ENCODE measurements around the gene DNAJC18. TPM values are rescaled to one million over a fixed set of nuclear protein-coding genes. Genes with fewer than 3 reads are reported as not detected.
A peak's percentile ranks its signal among the peaks of the same experiment; 100 is the strongest.

The DNAJC18 gene
- total RNA-seq, 6 experiments from 2014 or later = 0.37 to 2.9 (median 0.75) TPM

DNA sequence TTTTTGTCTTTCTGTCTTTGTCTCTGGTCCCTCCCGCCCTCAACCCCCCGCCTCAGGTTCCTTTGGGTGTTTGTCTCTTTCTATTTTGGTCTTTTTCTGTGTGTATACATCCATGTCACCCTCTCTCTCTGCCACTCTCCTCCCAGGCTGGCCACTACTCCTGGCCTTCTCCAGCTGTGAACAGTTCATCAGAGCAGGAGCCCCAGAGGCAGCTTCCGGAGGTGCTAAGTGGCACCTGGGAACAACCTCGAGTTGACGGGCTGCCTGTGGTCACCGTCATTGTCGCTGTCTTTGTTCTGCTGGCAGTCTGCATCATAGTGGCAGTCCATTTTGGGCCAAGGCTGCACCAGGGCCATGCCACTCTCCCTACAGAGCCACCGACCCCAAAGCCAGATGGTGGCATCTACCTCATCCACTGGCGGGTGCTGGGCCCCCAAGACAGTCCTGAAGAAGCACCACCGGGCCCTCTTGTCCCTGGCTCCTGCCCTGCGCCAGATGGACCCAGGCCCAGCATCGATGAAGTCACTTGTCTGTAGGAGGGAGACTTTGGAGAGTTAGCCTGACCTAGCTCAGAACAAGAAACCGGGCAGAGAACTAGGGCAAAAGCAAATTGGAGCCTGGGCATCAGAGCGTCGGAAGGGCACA lies 33.2 kb upstream of the DNAJC18 start:
- WGBS (ENCODE audit: insufficient coverage, low coverage, low lambda C conversion rate, missing lambda C conversion rate) = 71% methylated on average over 7 of the region's 15 CpGs
- Histone ChIP-seq H3K27ac (no peak overlapping the region), H3K4me1 (no peaks in the 10 kb centered on the region), H3K36me3 (no peaks in the 10 kb centered on the region), H3K9me3 (no peaks in the 10 kb centered on the region), H3K27me3 (no peaks in the 10 kb centered on the region), H3K4me3 (no peak overlapping the region)
- TF ChIP-seq POLR2A (IDR thresholded peaks at IDR 0.05) = no peak
- TF ChIP-seq, protein P1, sequence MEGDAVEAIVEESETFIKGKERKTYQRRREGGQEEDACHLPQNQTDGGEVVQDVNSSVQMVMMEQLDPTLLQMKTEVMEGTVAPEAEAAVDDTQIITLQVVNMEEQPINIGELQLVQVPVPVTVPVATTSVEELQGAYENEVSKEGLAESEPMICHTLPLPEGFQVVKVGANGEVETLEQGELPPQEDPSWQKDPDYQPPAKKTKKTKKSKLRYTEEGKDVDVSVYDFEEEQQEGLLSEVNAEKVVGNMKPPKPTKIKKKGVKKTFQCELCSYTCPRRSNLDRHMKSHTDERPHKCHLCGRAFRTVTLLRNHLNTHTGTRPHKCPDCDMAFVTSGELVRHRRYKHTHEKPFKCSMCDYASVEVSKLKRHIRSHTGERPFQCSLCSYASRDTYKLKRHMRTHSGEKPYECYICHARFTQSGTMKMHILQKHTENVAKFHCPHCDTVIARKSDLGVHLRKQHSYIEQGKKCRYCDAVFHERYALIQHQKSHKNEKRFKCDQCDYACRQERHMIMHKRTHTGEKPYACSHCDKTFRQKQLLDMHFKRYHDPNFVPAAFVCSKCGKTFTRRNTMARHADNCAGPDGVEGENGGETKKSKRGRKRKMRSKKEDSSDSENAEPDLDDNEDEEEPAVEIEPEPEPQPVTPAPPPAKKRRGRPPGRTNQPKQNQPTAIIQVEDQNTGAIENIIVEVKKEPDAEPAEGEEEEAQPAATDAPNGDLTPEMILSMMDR (IDR thresholded peaks at IDR 0.05) = no peak
- ATAC-seq = no peak
- intact Hi-C loops (cut with DNase I) = no loop called here
- no peak for DNase-seq

DNA sequence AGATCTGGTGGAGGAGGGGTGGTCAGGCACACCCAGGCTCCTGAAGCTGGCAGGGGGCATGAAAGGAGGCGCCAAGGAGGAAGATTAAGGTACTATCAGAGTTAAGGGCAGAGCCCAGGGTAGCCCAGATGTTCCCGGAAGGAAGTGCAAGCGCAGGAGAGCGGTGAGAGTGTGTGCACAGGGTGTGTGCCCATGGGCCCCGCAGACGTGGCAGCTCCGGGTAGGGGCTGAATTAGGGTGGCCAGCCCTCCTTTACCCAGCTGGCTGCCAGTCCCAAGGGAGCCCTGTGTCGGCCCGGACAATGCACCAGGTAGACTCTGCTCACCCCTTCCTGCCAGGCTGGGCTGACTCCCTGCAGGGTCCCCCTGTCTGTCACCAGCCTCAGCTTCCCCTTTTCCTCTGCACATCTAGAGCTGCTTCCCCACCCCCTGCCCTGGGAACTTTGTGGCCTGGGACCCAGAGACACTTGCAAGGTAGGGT lies 31.5 kb upstream of the DNAJC18 start, which contains the start of gene SMIM33:
Gene SMIM33 (plus strand): TSS at position 184 of the 480 bp plus-strand sequence. CDS start 118 bp downstream, at position 302.
- Histone ChIP-seq H3K36me3 (no peaks in the 10 kb centered on the region), H3K4me3 (no peak within 1 kb of the TSS), H3K4me1 (no peaks in the 10 kb centered on the region), H3K9me3 (no peaks in the 10 kb centered on the region), H3K27ac (no peak within 1 kb of the TSS), H3K27me3 (no peaks in the 10 kb centered on the region)
- intact Hi-C loops (cut with DNase I) = no loop called here
- TF ChIP-seq, protein P1 (IDR thresholded peaks at IDR 0.05) = no peak
- TF ChIP-seq POLR2A (IDR thresholded peaks at IDR 0.05) = no peak
- peak; percentile 16 to 41 (median 27) for ATAC-seq
- WGBS (ENCODE audit: insufficient coverage, low coverage, low lambda C conversion rate, missing lambda C conversion rate) = 50% methylated on average over 1 of the region's 9 CpGs
- no peak for DNase-seq

DNA sequence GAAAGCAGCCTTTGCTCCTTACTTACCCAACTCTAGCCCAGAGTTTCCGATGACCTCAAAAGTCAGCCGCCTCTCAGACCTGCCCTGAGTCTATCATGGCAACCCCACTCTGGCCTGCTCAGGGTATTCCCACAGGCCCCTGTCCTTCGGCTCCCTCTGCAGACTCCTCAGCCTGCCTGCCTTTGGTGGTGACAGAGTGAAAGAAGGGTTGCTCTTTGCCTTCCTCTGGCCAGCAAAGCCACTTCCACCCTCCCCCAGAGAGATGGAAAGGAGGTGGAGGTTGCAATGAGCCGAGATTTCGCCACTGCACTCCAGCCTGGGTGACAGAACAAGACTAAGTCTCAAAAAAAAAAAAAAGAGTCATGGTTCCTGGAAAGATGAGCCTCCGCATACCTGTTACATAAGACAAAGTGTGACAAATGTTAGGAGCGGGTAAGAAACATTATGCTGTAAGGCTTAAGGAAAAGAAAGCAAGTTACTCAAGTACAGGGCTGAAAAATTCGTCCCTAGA lies 29.2 kb upstream of the DNAJC18 start:
- no peak overlapping the region for H3K4me3 ChIP-seq
- ATAC-seq = no peak
- H3K27me3 ChIP-seq = no peaks in the 10 kb centered on the region
- intact Hi-C loops (cut with DNase I) = no loop called here
- H3K9me3 ChIP-seq = no peaks in the 10 kb centered on the region
- 50% methylated on average over 6 of the region's 8 CpGs for WGBS (ENCODE audit: insufficient coverage, low coverage, low lambda C conversion rate, missing lambda C conversion rate)
- H3K36me3 ChIP-seq = no peaks in the 10 kb centered on the region
- no peaks in the 10 kb centered on the region for H3K4me1 ChIP-seq
- no peak for DNase-seq
- no peak overlapping the region for H3K27ac ChIP-seq
- TF ChIP-seq, protein P1 (IDR thresholded peaks at IDR 0.05) = no peak
- TF ChIP-seq POLR2A (IDR thresholded peaks at IDR 0.05) = no peak

DNA sequence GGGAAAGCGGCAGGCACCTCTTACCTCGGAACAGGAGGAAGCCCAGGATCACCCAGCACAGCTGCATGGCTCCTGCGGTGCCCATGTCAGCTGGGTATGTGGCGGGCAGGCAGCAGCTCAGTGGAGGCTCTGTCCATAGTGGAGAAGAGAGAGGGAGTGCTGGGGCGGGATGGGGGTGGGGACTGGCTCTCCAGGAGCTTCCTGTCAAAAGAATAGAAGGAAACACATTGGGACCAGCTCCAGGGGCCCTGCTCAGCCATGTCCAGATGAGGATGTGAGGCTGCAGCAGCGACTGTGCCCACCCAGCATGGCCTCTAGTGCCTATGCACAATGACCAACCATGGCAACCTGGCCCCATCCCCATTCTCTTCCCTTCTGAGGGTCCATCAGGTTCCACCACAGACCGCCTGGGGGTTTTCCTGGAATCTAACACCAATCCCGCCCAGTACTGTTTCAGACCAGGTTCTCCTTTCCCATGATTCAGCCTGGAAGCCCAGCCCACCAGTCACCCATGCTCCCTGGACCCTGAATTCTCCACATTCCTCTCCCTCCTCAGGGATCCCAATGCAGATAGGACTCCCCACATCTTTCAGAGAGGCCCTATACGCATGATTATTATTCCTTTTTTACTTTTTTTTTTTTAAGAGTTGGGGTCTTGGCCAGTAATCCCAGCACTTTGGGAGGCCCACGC lies 23.4 kb upstream of the DNAJC18 start, which contains the start of gene ECSCR:
Gene ECSCR (minus strand): TSS at position 158 of the 691 bp plus-strand sequence. CDS start 73 bp downstream, at position 85.
- Histone ChIP-seq H3K4me3 (peak within 1 kb of the TSS; percentile 14 to 27 (median 20)), H3K27ac (peak within 1 kb of the TSS in 2 of 3 donors; percentile 13 to 51), H3K9me3 (no peaks in the 10 kb centered on the region), H3K27me3 (no peaks in the 10 kb centered on the region), H3K4me1 (no peaks in the 10 kb centered on the region), H3K36me3 (no peaks in the 10 kb centered on the region)
- WGBS (ENCODE audit: insufficient coverage, low coverage, low lambda C conversion rate, missing lambda C conversion rate) = 70% methylated on average over 7 of the region's 10 CpGs
- ATAC-seq (peak; percentile 59 to 78 (median 72)), DNase-seq (peak in 1 of 3 donors; percentile 33)
- intact Hi-C loops (cut with DNase I) = no loop called here
- TF ChIP-seq, protein P1 (IDR thresholded peaks at IDR 0.05) = no peak
- no peak for TF ChIP-seq POLR2A (IDR thresholded peaks at IDR 0.05)

Measured in right lobe of liver (tissue), 6 donors.